Hepatocyte (in vitro differentiated cells): Measurements from ENCODE around the gene OXSM. TPM values are rescaled to one million over a fixed set of nuclear protein-coding genes. Genes with fewer than 3 reads are reported as not detected.
A peak's percentile ranks its signal among the peaks of the same experiment; 100 is the strongest.

ENCODE experiments used
- DNase-seq: peaks from one replicate; pipeline ENCODE4 v3.0.0-alpha.2; 2016; ENCODE audit warnings: low spot score
- H2AFZ ChIP-seq: fragments of 200-600 bp; sonication (generic); 2 replicates; pipeline ENCODE4 v1.6.0; 2016; ENCODE audit warnings: antibody characterized with exemption, mild to moderate bottlenecking
- H3K27ac ChIP-seq: fragments of 200-600 bp; sonication (generic); 2 replicates; pipeline ENCODE4 v1.5.1; 2016; ENCODE audit warnings: mild to moderate bottlenecking
- H3K27me3 ChIP-seq: fragments of 200-600 bp; sonication (generic); 2 replicates; pipeline ENCODE4 v1.6.1; 2016
- H3K36me3 ChIP-seq: fragments of 200-600 bp; sonication (generic); replicated peaks from 2 replicates; pipeline ENCODE4 v1.5.1; 2016; ENCODE audit warnings: low read depth; ENCODE audit not compliant: insufficient read depth
- H3K4me1 ChIP-seq: fragments of 200-600 bp; sonication (generic); 2 replicates; pipeline ENCODE4 v1.5.1; 2016; ENCODE audit warnings: mild to moderate bottlenecking, moderate library complexity; ENCODE audit not compliant: insufficient read depth
- H3K4me2 ChIP-seq: fragments of 200-600 bp; sonication (generic); 2 replicates; pipeline ENCODE4 v1.6.0; 2016
- H3K4me3 ChIP-seq: fragments of 200-600 bp; sonication (generic); 2 replicates; pipeline ENCODE4 v1.5.1; 2016; ENCODE audit warnings: mild to moderate bottlenecking
- H3K79me2 ChIP-seq: fragments of 200-600 bp; sonication (generic); 2 replicates; pipeline ENCODE4 v1.6.0; 2017; ENCODE audit warnings: mild to moderate bottlenecking
- H3K9me2 ChIP-seq: fragments of 200-600 bp; sonication (generic); replicated peaks from 2 replicates; pipeline ENCODE4 v1.6.0; 2017; ENCODE audit warnings: mild to moderate bottlenecking; ENCODE audit not compliant: insufficient read depth
- H3K9me3 ChIP-seq: fragments of 200-600 bp; sonication (generic); 2 replicates; pipeline ENCODE4 v1.5.1; 2016; ENCODE audit warnings: low read depth, mild to moderate bottlenecking
- H4K20me1 ChIP-seq: fragments of 200-600 bp; sonication (generic); 2 replicates; pipeline ENCODE4 v1.6.0; 2016; ENCODE audit warnings: mild to moderate bottlenecking; ENCODE audit not compliant: insufficient read depth, poor library complexity, severe bottlenecking
- EZH2 ChIP-seq: fragments of 200-600 bp; sonication (generic); IDR thresholded peaks from 2 replicates; pipeline ENCODE4 v1.6.1; 2016; ENCODE audit warnings: antibody characterized with exemption, mild to moderate bottlenecking, borderline replicate concordance
- EZH2phosphoT487 ChIP-seq: fragments of 200-600 bp; sonication (generic); IDR thresholded peaks from one replicate; pipeline ENCODE4 v1.6.1; 2018; ENCODE audit warnings: antibody characterized with exemption, mild to moderate bottlenecking, low read depth, moderate library complexity; ENCODE audit not compliant: unreplicated experiment, severe bottlenecking
- WGBS: methylation state at CpG from one replicate; pipeline ENCODE4 v1.1.6; 2016; ENCODE audit warnings: low lambda C conversion rate; ENCODE audit errors: missing lambda C conversion rate; 5-methylcytosine and 5-hydroxymethylcytosine counted together
- polyA plus RNA-seq: library from polyadenylated mRNA; unstranded; fragments of >200 nt; fragmentation: Nextera tagmentation; extraction: Ambion mirVana; gene quantifications from 2 replicates; pipeline ENCODE4 v1.2.1, GENCODE V29; 2016
- total RNA-seq: library from RNA; depleted of rRNA; stranded (reverse); fragments of >200 nt; gene quantifications from 2 replicates; pipeline ENCODE4 v1.2.3, GENCODE V29; 2014
- TF ChIP-seq, protein P1 (sequence below): fragments of 200-600 bp; sonication (generic); IDR thresholded peaks from 2 replicates; pipeline ENCODE4 v1.5.1; 2016; ENCODE audit warnings: antibody characterized with exemption, mild to moderate bottlenecking; ENCODE audit not compliant: poor library complexity

OXSM gene
- total and polyA plus RNA-seq, 2 experiments from 2014 or later = 6.5 to 8.8 TPM

- no peak for TF ChIP-seq EZH2
- TF ChIP-seq, protein P1, sequence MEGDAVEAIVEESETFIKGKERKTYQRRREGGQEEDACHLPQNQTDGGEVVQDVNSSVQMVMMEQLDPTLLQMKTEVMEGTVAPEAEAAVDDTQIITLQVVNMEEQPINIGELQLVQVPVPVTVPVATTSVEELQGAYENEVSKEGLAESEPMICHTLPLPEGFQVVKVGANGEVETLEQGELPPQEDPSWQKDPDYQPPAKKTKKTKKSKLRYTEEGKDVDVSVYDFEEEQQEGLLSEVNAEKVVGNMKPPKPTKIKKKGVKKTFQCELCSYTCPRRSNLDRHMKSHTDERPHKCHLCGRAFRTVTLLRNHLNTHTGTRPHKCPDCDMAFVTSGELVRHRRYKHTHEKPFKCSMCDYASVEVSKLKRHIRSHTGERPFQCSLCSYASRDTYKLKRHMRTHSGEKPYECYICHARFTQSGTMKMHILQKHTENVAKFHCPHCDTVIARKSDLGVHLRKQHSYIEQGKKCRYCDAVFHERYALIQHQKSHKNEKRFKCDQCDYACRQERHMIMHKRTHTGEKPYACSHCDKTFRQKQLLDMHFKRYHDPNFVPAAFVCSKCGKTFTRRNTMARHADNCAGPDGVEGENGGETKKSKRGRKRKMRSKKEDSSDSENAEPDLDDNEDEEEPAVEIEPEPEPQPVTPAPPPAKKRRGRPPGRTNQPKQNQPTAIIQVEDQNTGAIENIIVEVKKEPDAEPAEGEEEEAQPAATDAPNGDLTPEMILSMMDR = no peak
- no peak for DNase-seq
- Histone ChIP-seq H3K4me3 (no peak overlapping the region), H2AFZ (no peak overlapping the region), H3K27me3 (no peaks in the 10 kb centered on the region), H3K9me2 (no peaks in the 10 kb centered on the region), H3K4me1 (peaks cover 23% of the 10 kb centered on the region), H3K27ac (no peak overlapping the region), H4K20me1 (peaks cover 6% of the 10 kb centered on the region), H3K9me3 (no peaks in the 10 kb centered on the region), H3K36me3 (no peaks in the 10 kb centered on the region), H3K79me2 (peaks cover 36% of the 10 kb centered on the region), H3K4me2 (peak overlapping the region; percentile 86)
- 96% methylated on average over 11 of the region's 11 CpGs for WGBS
Measured at GRCh38 chr3:25781145-25781757, 8.6 kb upstream of the OXSM start.

DNA sequence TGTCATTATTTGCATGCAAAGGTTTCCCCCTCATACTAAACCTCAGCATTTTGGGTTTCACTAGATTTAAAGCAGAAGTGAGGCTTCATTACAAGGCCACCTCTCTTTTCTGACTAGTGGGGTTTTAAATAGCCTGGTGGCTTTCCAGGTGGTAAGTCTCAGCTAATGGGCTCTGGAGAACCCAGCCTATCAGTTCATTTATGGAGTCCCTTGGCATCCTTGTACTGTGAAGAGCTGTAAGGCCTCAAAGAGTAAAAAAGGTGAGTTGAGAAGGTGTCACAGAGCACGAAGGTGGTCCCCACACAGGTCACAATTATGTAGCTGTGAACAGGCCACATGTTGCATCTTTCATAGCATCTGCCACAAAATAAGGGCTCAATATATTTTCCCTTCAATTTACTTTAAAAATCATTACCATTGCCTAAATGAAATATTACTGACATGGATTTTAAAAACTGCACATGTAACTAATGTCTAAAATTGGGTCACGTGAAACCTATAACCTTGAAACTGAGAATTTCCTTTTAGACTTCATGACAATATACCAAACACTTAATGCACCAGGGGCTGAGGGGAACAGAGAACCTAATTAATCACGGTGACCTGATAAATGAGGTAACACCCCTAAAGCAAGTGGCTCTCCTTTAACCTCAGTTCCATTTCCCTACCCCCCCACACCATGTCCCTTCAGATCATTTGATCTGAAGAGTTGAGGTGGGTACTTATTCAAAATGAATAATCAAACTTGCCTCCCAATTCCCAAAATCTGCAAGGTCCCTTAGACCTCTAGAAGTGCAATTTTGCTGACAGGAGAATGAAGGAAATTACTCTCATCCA is 7.9 kb upstream of the OXSM start:
- Histone ChIP-seq H3K9me2 (no peaks in the 10 kb centered on the region), H3K4me3 (peak overlapping the region; percentile 100), H3K79me2 (peaks cover 36% of the 10 kb centered on the region), H3K36me3 (no peaks in the 10 kb centered on the region), H3K4me2 (peak overlapping the region; percentile 86), H3K27ac (peak overlapping the region; percentile 89), H2AFZ (peak overlapping the region; percentile 99), H3K4me1 (peaks cover 23% of the 10 kb centered on the region), H3K9me3 (no peaks in the 10 kb centered on the region), H4K20me1 (peaks cover 6% of the 10 kb centered on the region), H3K27me3 (no peaks in the 10 kb centered on the region)
- no peak for DNase-seq
- TF ChIP-seq EZH2phosphoT487 = no peak
- TF ChIP-seq, protein P1 = no peak
- TF ChIP-seq EZH2 = no peak
- WGBS = 69% methylated on average over 3 of the region's 3 CpGs

DNA sequence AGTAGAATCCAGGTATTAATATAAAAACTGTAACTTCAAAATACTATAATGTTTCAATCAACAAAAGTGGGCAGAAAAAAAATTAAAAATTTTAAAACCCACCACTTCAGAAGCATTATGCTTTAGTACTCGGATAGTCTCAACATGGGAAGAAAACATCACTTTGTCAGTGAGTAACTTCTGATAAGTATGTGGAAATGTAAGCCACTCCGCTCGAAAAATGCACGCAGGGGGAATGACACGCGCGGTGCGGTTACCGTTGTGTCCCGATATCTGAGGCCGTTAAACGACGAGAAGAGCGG is 7.3 kb upstream of the OXSM start:
- Histone ChIP-seq H3K4me2 (peak overlapping the region; percentile 86), H3K36me3 (no peaks in the 10 kb centered on the region), H3K27ac (peak overlapping the region; percentile 89), H3K79me2 (peaks cover 36% of the 10 kb centered on the region), H2AFZ (peak overlapping the region; percentile 99), H3K9me2 (no peaks in the 10 kb centered on the region), H4K20me1 (peaks cover 6% of the 10 kb centered on the region), H3K4me3 (peak overlapping the region; percentile 100), H3K27me3 (no peaks in the 10 kb centered on the region), H3K4me1 (peaks cover 23% of the 10 kb centered on the region), H3K9me3 (no peaks in the 10 kb centered on the region)
- 2% methylated on average over 14 of the region's 14 CpGs for WGBS
- TF ChIP-seq EZH2 = no peak
- TF ChIP-seq, protein P1 = no peak
- no peak for TF ChIP-seq EZH2phosphoT487
- no peak for DNase-seq
